A549 (cell line): ENCODE results near the gene SLC12A9. TPM values are rescaled to one million over a fixed set of nuclear protein-coding genes. Genes with fewer than 3 reads are reported as not detected.

ENCODE experiments used
- ATAC-seq, 2 experiments: fragments of 200-7000 bp in 1 of 2; fragments of >200 bp in 1 of 2; cut with Nextera tagmentation in 1 of 2; cut with Tn5 transposase in 1 of 2; 3 replicates each; pipeline versions ENCODE4 v1.8.0 to v1.9.1; 2018 to 2020; ENCODE audit warnings: mild to moderate bottlenecking in 1 of 2, moderate library complexity in 1 of 2
- CTCF ChIA-PET: fragments of 300-600 bp; sonication (Branson Sonifier 250); formaldehyde crosslinking; extraction: SDS; loops from one replicate; lab custom pipeline; 2021; ENCODE audit warnings: antibody characterized with exemption, inconsistent platforms; lab: Yijun Ruan, JAX
- POLR2A ChIA-PET: fragments of 350-600 bp; formaldehyde crosslinking; extraction: SDS; loops from one replicate; lab custom pipeline; 2021; ENCODE audit warnings: antibody characterized with exemption, inconsistent platforms; lab: Yijun Ruan, JAX
- DNase-seq, 2 experiments: peaks; one replicate each; pipeline versions ENCODE4 v3.0.0 to v3.0.0-alpha.2; 2011 to 2016; ENCODE audit warnings: low read depth in 1 of 2, low spot score in 1 of 2
- FAIRE-seq: peaks from 2 replicates; lab custom pipeline; 2011; peaks lifted over from hg19 to GRCh38; lab: Jason Lieb, UNC
- H3K27ac ChIP-seq, 2 experiments: fragments of >200 bp; sonication (Bioruptor Twin); formaldehyde crosslinking; 3 replicates each; pipeline ENCODE4 v1.5.1; 2016 to 2017
- H3K4me1 ChIP-seq: fragments of >200 bp; sonication (Bioruptor Twin); formaldehyde crosslinking; 3 replicates; pipeline ENCODE4 v1.6.1; 2016
- H3K4me2 ChIP-seq: fragments of >200 bp; sonication (Bioruptor Twin); formaldehyde crosslinking; 3 replicates; pipeline ENCODE4 v1.6.1; 2016
- H3K4me3 ChIP-seq: fragments of >200 bp; sonication (Bioruptor Twin); formaldehyde crosslinking; 3 replicates; pipeline ENCODE4 v1.5.1; 2016
- H3K9me3 ChIP-seq: fragments of >200 bp; sonication (Bioruptor Twin); formaldehyde crosslinking; 3 replicates; pipeline ENCODE4 v1.6.1; 2016
- ATOH8 ChIP-seq: fragments of 250-450 bp; sonication (Bioruptor Pico); IDR thresholded peaks from 2 replicates; pipeline ENCODE4 v1.5.0; 2020; ENCODE audit warnings: low read depth, mild to moderate bottlenecking, moderate library complexity
- CBX2 ChIP-seq: fragments of 200-600 bp; sonication (generic); IDR thresholded peaks from 2 replicates; pipeline ENCODE4 v1.6.1; 2016; ENCODE audit warnings: low read depth, mild to moderate bottlenecking, borderline replicate concordance
- CEBPB ChIP-seq, 2 experiments: fragments of >200 bp in 1 of 2; sonication (Bioruptor Twin) in 1 of 2; formaldehyde crosslinking in 1 of 2; IDR thresholded peaks; 2 replicates each; pipeline ENCODE4 v1.6.1; 2012 to 2016
- CTCF ChIP-seq: fragments of >200 bp; sonication (Bioruptor Twin); formaldehyde crosslinking; IDR thresholded peaks from 3 replicates; pipeline ENCODE4 v1.5.1; 2016
- FOXS1 ChIP-seq: fragments of 250-450 bp; sonication (Bioruptor Pico); IDR thresholded peaks from 2 replicates; pipeline ENCODE4 v1.5.0; 2020; ENCODE audit warnings: mild to moderate bottlenecking, moderate library complexity
- HDAC2 ChIP-seq: fragments of 200-600 bp; sonication (generic); IDR thresholded peaks from 2 replicates; pipeline ENCODE4 v1.6.1; 2016
- HMGXB4 ChIP-seq: fragments of 250-450 bp; sonication (Bioruptor Pico); IDR thresholded peaks from 2 replicates; pipeline ENCODE4 v1.5.0; 2021; ENCODE audit warnings: mild to moderate bottlenecking, moderate library complexity, borderline replicate concordance
- HOXA7 ChIP-seq: fragments of 250-450 bp; sonication (Bioruptor Pico); IDR thresholded peaks from 2 replicates; pipeline ENCODE4 v1.5.0; 2020; ENCODE audit warnings: mild to moderate bottlenecking, moderate library complexity
- JUNB ChIP-seq: fragments of >200 bp; sonication (Bioruptor Twin); formaldehyde crosslinking; IDR thresholded peaks from 2 replicates; pipeline ENCODE4 v1.6.1; 2016
- KDM5A ChIP-seq: fragments of 200-600 bp; sonication (generic); IDR thresholded peaks from 2 replicates; pipeline ENCODE4 v1.6.1; 2016; ENCODE audit warnings: antibody characterized with exemption, mild to moderate bottlenecking
- MAX ChIP-seq: IDR thresholded peaks from 2 replicates; pipeline ENCODE4 v1.6.1; 2012
- RAD21 ChIP-seq, 2 experiments: fragments of >200 bp in 1 of 2; sonication (Bioruptor Twin) in 1 of 2; formaldehyde crosslinking in 1 of 2; IDR thresholded peaks in 1 of 2; conservative IDR thresholded peaks in 1 of 2; 2 replicates in 1 of 2; 3 replicates in 1 of 2; pipeline ENCODE4 v1.6.1; 2012 to 2018; ENCODE audit warnings: inconsistent platforms in 1 of 2
- RNF2 ChIP-seq: fragments of 200-600 bp; sonication (generic); IDR thresholded peaks from 2 replicates; pipeline ENCODE4 v1.6.1; 2016; ENCODE audit warnings: low read depth, mild to moderate bottlenecking, antibody characterized with exemption, moderate library complexity, borderline replicate concordance
- SMC3 ChIP-seq: fragments of >200 bp; sonication (Bioruptor Twin); formaldehyde crosslinking; IDR thresholded peaks from 3 replicates; pipeline ENCODE4 v1.6.1; 2018; ENCODE audit warnings: inconsistent platforms
- USF2 ChIP-seq: fragments of 450-650 bp; IDR thresholded peaks from 2 replicates; pipeline ENCODE4 v1.6.1; 2014; ENCODE audit warnings: antibody characterized with exemption
- ZSCAN20 ChIP-seq: fragments of 250-450 bp; sonication (Bioruptor Pico); IDR thresholded peaks from 2 replicates; pipeline ENCODE4 v1.8.0; 2022; ENCODE audit warnings: mild to moderate bottlenecking, moderate library complexity
- WGBS: methylation state at CpG from one replicate; pipeline ENCODE4 v1.1.6; 2017; ENCODE audit errors: missing lambda C conversion rate; 5-methylcytosine and 5-hydroxymethylcytosine counted together
- polyA plus RNA-seq, 4 experiments: library from polyadenylated mRNA; depleted of rRNA in 3 of 4; stranded (reverse); fragments of >200 nt; fragmentation: RNase III in 1 of 4; extraction: RNeasy Plus Mini Kit Qiagen cat#74134 plus additional on column Dnase treatment in 1 of 4; gene quantifications; 2 replicates in 3 of 4; 3 replicates in 1 of 4; pipeline ENCODE4 v1.2.3, GENCODE V29; 2011 to 2017

Gene SLC12A9
- polyA plus RNA-seq, 2 of the 4 experiments (the other 2 are of a cell fraction), result 6.2 to 13.4 TPM

GRCh38 chr7:100895956-100896731 is 43.6 kb downstream of the SLC12A9 start:
- DNase-seq (peak in 1 of 2 experiments; percentile 52), ATAC-seq (peak; percentile 26 to 42; a peak in 4 of 6 replicates), FAIRE-seq (no peak)
- H3K4me3 ChIP-seq, result peak overlapping the region; percentile 49
- ChIA-PET POLR2A (no interaction called here), CTCF (interaction anchor here (0.6 to 5.0 kb wide), 24 partner anchors 8 to 386 kb away, joined by 3 to 71 read pairs (median 9); partner anchors contain the start of genes PLOD3 and ZNHIT1)
- peaks cover 27% of the 10 kb centered on the region for H3K4me1 ChIP-seq
- TF ChIP-seq USF2, result peak; percentile 36; the same call in 1 of the 2 replicates
- no peak for TF ChIP-seq ZSCAN20
- TF ChIP-seq HDAC2, result 0 out of 2 replicates have a peak, but pooled peaks have one; percentile 34
- 0 out of 2 replicates have a peak, but pooled peaks have one; percentile 15 for TF ChIP-seq RNF2
- peak; percentile 46; the same call in 1 of the 2 replicates for TF ChIP-seq MAX
- peak overlapping the region; percentile 98 for H3K4me2 ChIP-seq
- peak overlapping the region in 1 of 2 experiments; percentile 69; a peak in 3 of 6 replicates for H3K27ac ChIP-seq
- WGBS, result 15% methylated on average over 25 of the region's 54 CpGs
- no peaks in the 10 kb centered on the region for H3K9me3 ChIP-seq

GRCh38 chr7:100896732-100897608 is 44.5 kb downstream of the SLC12A9 start:
- TF ChIP-seq CTCF, result peak; percentile 90
- TF ChIP-seq MAX, result peak; percentile 28; the same call in 1 of the 2 replicates
- TF ChIP-seq SMC3, result peak; percentile 98
- no peak for TF ChIP-seq CBX2
- TF ChIP-seq RAD21 (conservative IDR thresholded peaks at IDR 0.05 in 1 of 2, IDR thresholded peaks at IDR 0.05 in 1 of 2), result peak; percentile 65 to 83
- no peak for TF ChIP-seq CEBPB (IDR thresholded peaks at IDR 0.05)
- H3K4me1 ChIP-seq, result peaks cover 19% of the 10 kb centered on the region
- H3K4me3 ChIP-seq, result peak overlapping the region; percentile 49
- DNase-seq (no peak), FAIRE-seq (no peak), ATAC-seq (peak; percentile 45 to 50)
- ChIA-PET POLR2A (no interaction called here), CTCF (interaction anchor here (0.6 to 2.3 kb wide), 10 partner anchors 14 to 819 kb away, joined by 3 to 31 read pairs (median 5); partner anchors contain the start of gene MUC3A)
- no peaks in the 10 kb centered on the region for H3K9me3 ChIP-seq
- WGBS, result 7% methylated on average over 3 of the region's 95 CpGs
- peak overlapping the region; percentile 20 to 69; a peak in 4 of 6 replicates for H3K27ac ChIP-seq
- peak overlapping the region; percentile 98 for H3K4me2 ChIP-seq

- no peak overlapping the region for H3K4me3 ChIP-seq
- 69% methylated on average over 13 of the region's 13 CpGs for WGBS
- TF ChIP-seq ZSCAN20, result no peak
- no peak for TF ChIP-seq JUNB
- no peak for TF ChIP-seq KDM5A
- TF ChIP-seq HOXA7 (CRISPR knock-in tag), result no peak
- no peak for TF ChIP-seq ATOH8
- TF ChIP-seq HMGXB4 (CRISPR knock-in tag), result no peak
- no peak for TF ChIP-seq FOXS1 (CRISPR knock-in tag)
- no peak for ATAC-seq
- no peak overlapping the region for H3K4me2 ChIP-seq
- H3K4me1 ChIP-seq, result peaks cover 19% of the 10 kb centered on the region
- no peak overlapping the region for H3K27ac ChIP-seq
- ChIA-PET POLR2A (no interaction called here), CTCF (interaction anchor here (0.6 to 2.3 kb wide), 19 partner anchors 8 to 818 kb away, joined by 3 to 31 read pairs (median 4); partner anchors contain the start of gene MUC3A)
- FAIRE-seq, result no peak
- no peak for DNase-seq
- no peaks in the 10 kb centered on the region for H3K9me3 ChIP-seq
These were observed 45.4 kb downstream of the SLC12A9 start for GRCh38 chr7:100897772-100898454.
